Keratinocyte (primary cell): ENCODE results near the gene TACC3. TPM values are rescaled to one million over a fixed set of nuclear protein-coding genes. Genes with fewer than 3 reads are reported as not detected.
A peak's percentile ranks its signal among the peaks of the same experiment; 100 is the strongest.

Experiments used
- DNase-seq: peaks from one replicate; pipeline ENCODE4 v3.0.0-alpha.2; 2011; ENCODE audit warnings: low read depth, missing footprints, low spot score
- FAIRE-seq: peaks from 2 replicates; lab custom pipeline; 2011; peaks lifted over from hg19 to GRCh38; lab: Jason Lieb, UNC
- H2AFZ ChIP-seq: 2 replicates; pipeline ENCODE4 v1.6.0; 2012; ENCODE audit warnings: low read length, control low read depth, inconsistent platforms; ENCODE audit not compliant: control insufficient read depth
- H3K27ac ChIP-seq: 2 replicates; pipeline ENCODE4 v1.5.1; 2011; ENCODE audit warnings: low read length; ENCODE audit not compliant: control insufficient read depth, insufficient read depth
- H3K27me3 ChIP-seq: 3 replicates; pipeline ENCODE4 v1.6.0; 2011; ENCODE audit warnings: low read length; ENCODE audit not compliant: control insufficient read depth, insufficient read depth; ENCODE audit errors: extremely low read depth
- H3K36me3 ChIP-seq, 2 experiments: 2 replicates in 1 of 2; 3 replicates in 1 of 2; pipeline ENCODE4 v1.5.1; 2011; ENCODE audit warnings: low read length in 2 of 2, mild to moderate bottlenecking in 1 of 2; ENCODE audit not compliant: control insufficient read depth in 2 of 2, insufficient read depth in 2 of 2; ENCODE audit errors: extremely low read depth in 1 of 2
- H3K4me1 ChIP-seq: 3 replicates; pipeline ENCODE4 v1.5.1; 2011; ENCODE audit warnings: low read length; ENCODE audit not compliant: control insufficient read depth, insufficient read depth; ENCODE audit errors: extremely low read depth
- H3K4me2 ChIP-seq: 3 replicates; pipeline ENCODE4 v1.6.0; 2011; ENCODE audit warnings: low read depth, low read length; ENCODE audit not compliant: control insufficient read depth, insufficient read depth; ENCODE audit errors: extremely low read depth
- H3K4me3 ChIP-seq, 3 experiments: fragments of 200-600 bp in 1 of 3; sonication (generic) in 1 of 3; 2 replicates in 2 of 3; 3 replicates in 1 of 3; pipeline ENCODE4 v1.5.1; 2011 to 2016; ENCODE audit warnings: low read length in 3 of 3, mild to moderate bottlenecking in 3 of 3, control low read depth in 2 of 3, inconsistent platforms in 1 of 3, low read depth in 1 of 3, mixed read lengths in 1 of 3, mixed run types in 1 of 3, moderate library complexity in 1 of 3; ENCODE audit not compliant: control insufficient read depth in 2 of 3, insufficient read depth in 2 of 3; ENCODE audit errors: extremely low read depth in 1 of 3
- H3K79me2 ChIP-seq: 2 replicates; pipeline ENCODE4 v1.6.0; 2012; ENCODE audit warnings: low read length; ENCODE audit not compliant: control insufficient read depth, insufficient read depth
- H3K9ac ChIP-seq: 3 replicates; pipeline ENCODE4 v1.6.0; 2011; ENCODE audit warnings: low read length; ENCODE audit not compliant: control insufficient read depth, insufficient read depth; ENCODE audit errors: extremely low read depth
- H3K9me1 ChIP-seq: 3 replicates; pipeline ENCODE4 v1.6.0; 2011; ENCODE audit warnings: low read length; ENCODE audit not compliant: control insufficient read depth, insufficient read depth; ENCODE audit errors: extremely low read depth
- H3K9me3 ChIP-seq: 2 replicates; pipeline ENCODE4 v1.5.1; 2012; ENCODE audit warnings: low read depth, low read length; ENCODE audit not compliant: control insufficient read depth
- H4K20me1 ChIP-seq: 3 replicates; pipeline ENCODE4 v1.6.0; 2011; ENCODE audit warnings: low read length; ENCODE audit not compliant: control insufficient read depth, insufficient read depth; ENCODE audit errors: extremely low read depth
- CTCF ChIP-seq, 3 experiments: IDR thresholded peaks in 1 of 3; conservative IDR thresholded peaks in 1 of 3; optimal IDR thresholded peaks in 1 of 3; 2 replicates in 2 of 3; 3 replicates in 1 of 3; pipeline versions ENCODE3 to v1.5.1; 2011; ENCODE audit warnings: low read length in 3 of 3, mild to moderate bottlenecking in 3 of 3, moderate library complexity in 2 of 3, control low read depth in 1 of 3, inconsistent platforms in 1 of 3; ENCODE audit not compliant: insufficient read depth in 2 of 3; ENCODE audit errors: extremely low read depth in 1 of 3
- EZH2 ChIP-seq: IDR thresholded peaks from one replicate; pipeline ENCODE4 v1.6.1; 2012; ENCODE audit warnings: inconsistent platforms, mild to moderate bottlenecking, low read length, moderate library complexity
- dilution Hi-C: fragments of 300-500 bp; cut with MboI; formaldehyde crosslinking; loops from one replicate; pipeline ENCODE4 v1.7.0; 2020; ENCODE audit warnings: low sequenced_read_pairs; ENCODE audit not compliant: extremely low pct_ligation_motif_present
- polyA plus RNA-seq, 5 experiments: library from polyadenylated mRNA; depleted of rRNA in 3 of 5; stranded (reverse) in 3 of 5; stranded (forward) in 1 of 5; unstranded in 1 of 5; fragments of >200 nt; gene quantifications; 1 replicate in 1 of 5; 2 replicates in 3 of 5; 3 replicates in 1 of 5; pipeline versions ENCODE4 v1.2.1 to v1.2.3, GENCODE V29; 2011 to 2012; ENCODE audit warnings: missing spikeins in 2 of 5, low read depth in 1 of 5, low replicate concordance in 1 of 5

TACC3 gene
- polyA plus RNA-seq, 1 donor (not counting 4 experiments of a cell fraction or from before 2014, with no cell fraction given): 19.1 TPM

GRCh38 chr4:1748465-1748995, 27.2 kb downstream of the TACC3 start:
- Histone ChIP-seq H3K9me3 (no peaks in the 10 kb centered on the region), H3K4me1 (peaks cover 27% of the 10 kb centered on the region), H3K79me2 (no peaks in the 10 kb centered on the region), H3K4me2 (peak overlapping the region; percentile 48), H4K20me1 (no peaks in the 10 kb centered on the region), H3K27me3 (no peaks in the 10 kb centered on the region), H3K4me3 (no peak overlapping the region), H3K9me1 (no peaks in the 10 kb centered on the region), H3K27ac (no peak overlapping the region), H3K36me3 (no peaks in the 10 kb centered on the region), H3K9ac (no peak overlapping the region), H2AFZ (no peak overlapping the region)
- FAIRE-seq (no peak), DNase-seq (no peak)
- TF ChIP-seq CTCF (optimal IDR thresholded peaks at IDR 0.05 in 1 of 3, IDR thresholded peaks at IDR 0.05 in 1 of 3, conservative IDR thresholded peaks at IDR 0.05 in 1 of 3; ENCODE audit: extremely low read depth in 1 of 3, insufficient read depth in 2 of 3, low read length in 3 of 3) (peak in 1 of 3 experiments; percentile 89), EZH2 (no peak)
- dilution Hi-C loops: no loop called here

GRCh38 chr4:1749370-1749769, 28.0 kb downstream of the TACC3 start:
- FAIRE-seq: no peak

More at GRCh38 chr4:1749370-1749769, 28.0 kb downstream of the TACC3 start:
- Histone ChIP-seq H3K4me1 (peaks cover 36% of the 10 kb centered on the region), H3K4me2 (no peak overlapping the region), H3K9me3 (no peaks in the 10 kb centered on the region), H3K27ac (no peak overlapping the region), H4K20me1 (no peaks in the 10 kb centered on the region), H3K79me2 (no peaks in the 10 kb centered on the region), H3K4me3 (no peak overlapping the region), H3K36me3 (no peaks in the 10 kb centered on the region), H3K9ac (no peak overlapping the region), H3K9me1 (no peaks in the 10 kb centered on the region), H2AFZ (no peak overlapping the region), H3K27me3 (no peaks in the 10 kb centered on the region)
- no peak for DNase-seq
- dilution Hi-C loops: no loop called here
- TF ChIP-seq EZH2 (no peak), CTCF (optimal IDR thresholded peaks at IDR 0.05 in 1 of 3, IDR thresholded peaks at IDR 0.05 in 1 of 3, conservative IDR thresholded peaks at IDR 0.05 in 1 of 3; ENCODE audit: extremely low read depth in 1 of 3, insufficient read depth in 2 of 3, low read length in 3 of 3) (no peak)
